ENCODE data around the gene TTBK2. TPM values are rescaled to one million over a fixed set of nuclear protein-coding genes. Genes with fewer than 3 reads are reported as not detected.

The TTBK2 gene
- total RNA-seq, 1 experiment from 2014 or later = 11.1 TPM

GRCh38 chr15:42879443-42879842 lies 41.1 kb downstream of the TTBK2 start:
- no peaks in the 10 kb centered on the region for H3K4me1 ChIP-seq
- H3K27ac ChIP-seq = no peak overlapping the region
- no peaks in the 10 kb centered on the region for H3K27me3 ChIP-seq
- H3K36me3 ChIP-seq = 0 out of 2 replicates have a peak, but pooled peaks cover 2% of the 10 kb centered on the region
- H3K9me3 ChIP-seq (replicated peaks) = peaks cover 4% of the 10 kb centered on the region; the same call in 1 of the 2 replicates
- no peak overlapping the region for H3K4me3 ChIP-seq
- DNase-seq = no peak

DNA sequence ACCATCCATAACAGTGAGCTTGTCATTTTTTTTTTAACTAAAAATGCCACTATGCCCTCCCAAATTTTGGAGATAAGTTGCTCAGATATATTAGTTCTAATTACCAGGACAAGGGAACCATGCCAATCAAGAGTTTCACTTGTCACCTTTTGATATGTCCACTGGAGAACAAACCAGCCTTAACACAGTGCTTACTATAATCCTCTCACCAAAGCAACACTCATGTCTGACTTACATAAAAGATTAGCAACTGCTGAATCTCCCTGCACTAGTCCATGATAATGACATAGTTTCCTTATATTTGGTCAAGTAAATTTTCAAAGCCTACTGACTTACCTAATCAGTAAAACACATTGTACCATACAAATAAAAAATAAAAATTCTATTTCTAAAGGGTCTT lies 44.4 kb downstream of the TTBK2 start:
- 0 out of 2 replicates have a peak, but pooled peaks cover 2% of the 10 kb centered on the region for H3K36me3 ChIP-seq
- H3K27me3 ChIP-seq = no peaks in the 10 kb centered on the region
- no peak overlapping the region for H3K4me3 ChIP-seq
- DNase-seq = no peak
- no peaks in the 10 kb centered on the region for H3K4me1 ChIP-seq
- H3K9me3 ChIP-seq (replicated peaks) = no peaks in the 10 kb centered on the region
- H3K27ac ChIP-seq = no peak overlapping the region

- Histone ChIP-seq H3K4me1 (0 out of 2 replicates have a peak, but pooled peaks cover 3% of the 10 kb centered on the region), H3K36me3 (no peaks in the 10 kb centered on the region), H3K27ac (no peak overlapping the region), H3K27me3 (no peaks in the 10 kb centered on the region), H3K9me3 (replicated peaks) (no peaks in the 10 kb centered on the region), H3K4me3 (no peak overlapping the region)
- DNase-seq = no peak
Observed at GRCh38 chr15:42868683-42869082, 51.9 kb downstream of the TTBK2 start.

DNA sequence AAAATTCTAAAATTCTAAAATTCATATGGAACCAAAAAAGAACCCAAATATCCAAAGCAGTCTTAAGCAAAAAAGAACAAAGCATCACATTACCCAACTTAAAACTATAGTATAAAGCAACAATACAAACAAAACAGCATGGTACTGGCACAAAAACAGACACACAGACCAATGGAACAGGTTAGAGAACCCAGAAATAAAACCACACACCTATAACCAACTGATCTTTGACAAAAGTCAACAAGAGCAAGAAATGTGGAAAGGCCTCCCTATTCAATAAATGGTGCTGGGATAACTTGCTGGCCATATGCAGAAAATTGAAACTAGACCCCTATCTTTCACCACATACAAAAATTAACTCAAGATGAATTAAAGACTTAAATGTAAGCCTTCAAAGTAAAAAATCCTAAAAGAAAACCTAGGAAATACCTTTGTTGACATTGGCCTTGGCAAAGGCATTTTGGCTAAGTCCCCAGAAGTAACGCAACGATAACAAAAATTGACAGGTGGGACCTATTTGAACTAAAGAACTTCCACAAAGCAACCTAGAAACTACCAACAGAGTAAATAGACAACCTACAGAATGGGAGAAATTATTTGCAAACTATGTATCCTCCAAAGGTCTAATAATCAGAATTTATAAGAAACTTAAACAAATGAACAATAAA lies 56.9 kb downstream of the TTBK2 start:
- DNase-seq = peak in 1 of 2 experiments; percentile 36
- H3K36me3 ChIP-seq = no peaks in the 10 kb centered on the region
- no peaks in the 10 kb centered on the region for H3K9me3 ChIP-seq (replicated peaks)
- no peak overlapping the region for H3K27ac ChIP-seq
- no peaks in the 10 kb centered on the region for H3K27me3 ChIP-seq
- H3K4me1 ChIP-seq = 0 out of 2 replicates have a peak, but pooled peaks cover 5% of the 10 kb centered on the region
- H3K4me3 ChIP-seq = no peak overlapping the region

DNA sequence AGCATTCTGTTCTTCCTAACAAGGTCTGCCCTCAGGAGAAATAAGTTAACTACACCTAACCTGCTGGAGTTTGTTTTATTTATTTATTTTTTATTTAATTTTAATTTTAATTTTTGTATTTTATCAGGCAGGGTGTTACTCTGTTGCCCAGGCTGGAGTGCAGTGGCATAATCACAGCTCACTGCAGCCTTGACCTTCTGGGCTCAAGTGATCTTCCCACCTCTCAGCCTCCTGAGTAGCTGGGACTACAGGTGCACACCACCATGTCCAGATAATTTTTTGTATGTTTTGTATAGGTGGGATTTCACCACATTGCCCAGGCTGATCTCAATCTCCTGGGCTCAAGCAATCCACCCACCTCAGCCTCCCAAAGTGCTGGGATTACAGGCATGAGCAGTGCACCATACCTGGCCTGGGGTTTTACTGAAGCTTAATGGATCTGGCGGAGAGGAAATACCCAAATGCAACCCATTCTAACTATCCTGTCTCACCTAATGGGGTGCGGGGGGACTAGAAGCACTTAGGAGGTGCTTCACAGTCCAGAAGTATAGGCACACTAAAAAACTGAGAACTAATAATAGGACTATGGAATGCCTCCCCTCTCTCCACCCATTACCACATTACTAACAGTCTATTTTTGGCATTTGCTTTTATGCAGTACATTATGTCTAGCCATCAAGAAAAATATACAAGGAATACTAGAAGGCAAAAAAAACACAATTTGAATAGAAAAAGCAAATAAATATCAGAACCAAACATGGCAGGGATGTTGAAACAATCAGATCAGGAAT lies 61.4 kb downstream of the TTBK2 start:
- no peak for DNase-seq
- H3K27ac ChIP-seq = no peak overlapping the region
- no peaks in the 10 kb centered on the region for H3K9me3 ChIP-seq (replicated peaks)
- H3K27me3 ChIP-seq = no peaks in the 10 kb centered on the region
- H3K4me1 ChIP-seq = 0 out of 2 replicates have a peak, but pooled peaks cover 5% of the 10 kb centered on the region
- peaks cover 3% of the 10 kb centered on the region; the same call in 1 of the 2 replicates for H3K36me3 ChIP-seq
- no peak overlapping the region for H3K4me3 ChIP-seq

- Histone ChIP-seq H3K9me3 (replicated peaks) (no peaks in the 10 kb centered on the region), H3K27me3 (no peaks in the 10 kb centered on the region), H3K4me1 (0 out of 2 replicates have a peak, but pooled peaks cover under 1% of the 10 kb centered on the region), H3K36me3 (peaks cover 3% of the 10 kb centered on the region; the same call in 1 of the 2 replicates), H3K4me3 (no peak overlapping the region), H3K27ac (no peak overlapping the region)
- no peak for DNase-seq
Observed at GRCh38 chr15:42858540-42858939, 62.0 kb downstream of the TTBK2 start.

GRCh38 chr15:42854576-42854975 lies 66.0 kb downstream of the TTBK2 start:
- no peak overlapping the region for H3K27ac ChIP-seq
- H3K27me3 ChIP-seq = no peaks in the 10 kb centered on the region
- H3K4me3 ChIP-seq = no peak overlapping the region
- DNase-seq = no peak
- H3K9me3 ChIP-seq (replicated peaks) = no peaks in the 10 kb centered on the region
- peaks cover 3% of the 10 kb centered on the region; the same call in 1 of the 2 replicates for H3K36me3 ChIP-seq
- no peaks in the 10 kb centered on the region for H3K4me1 ChIP-seq

DNA sequence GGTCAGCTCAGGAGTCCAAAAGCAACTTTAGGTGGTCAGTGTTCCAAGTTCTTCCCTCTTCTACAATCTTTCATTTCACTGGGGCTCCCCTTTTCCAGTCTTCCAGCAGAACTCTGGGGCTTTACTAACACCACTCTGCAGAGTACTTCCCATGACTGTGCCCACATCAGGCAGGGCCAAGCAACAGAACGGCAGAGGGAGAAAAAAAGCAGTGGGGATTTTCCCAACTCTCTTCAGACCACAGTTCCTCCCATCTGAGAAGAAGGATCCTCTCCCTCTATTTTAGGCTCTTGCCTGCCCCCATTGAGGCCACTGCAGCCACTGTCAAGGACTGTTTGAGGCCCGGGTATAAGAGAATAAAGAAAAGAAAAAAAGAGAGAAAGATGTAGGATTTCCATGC lies 70.7 kb downstream of the TTBK2 start:
- no peaks in the 10 kb centered on the region for H3K4me1 ChIP-seq

GRCh38 chr15:42848846-42849245 lies 71.7 kb downstream of the TTBK2 start:
- Histone ChIP-seq H3K9me3 (replicated peaks) (peaks cover 4% of the 10 kb centered on the region; the same call in 1 of the 2 replicates), H3K27me3 (no peaks in the 10 kb centered on the region), H3K4me1 (no peaks in the 10 kb centered on the region), H3K36me3 (no peaks in the 10 kb centered on the region), H3K27ac (no peak overlapping the region), H3K4me3 (no peak overlapping the region)
- DNase-seq = no peak

More for the DNA sequence above, 70.7 kb downstream of the TTBK2 start:
- Histone ChIP-seq H3K27me3 (no peaks in the 10 kb centered on the region), H3K9me3 (replicated peaks) (peaks cover 3% of the 10 kb centered on the region; the same call in 1 of the 2 replicates), H3K36me3 (no peaks in the 10 kb centered on the region), H3K27ac (no peak overlapping the region), H3K4me3 (no peak overlapping the region)
- no peak for DNase-seq

DNA sequence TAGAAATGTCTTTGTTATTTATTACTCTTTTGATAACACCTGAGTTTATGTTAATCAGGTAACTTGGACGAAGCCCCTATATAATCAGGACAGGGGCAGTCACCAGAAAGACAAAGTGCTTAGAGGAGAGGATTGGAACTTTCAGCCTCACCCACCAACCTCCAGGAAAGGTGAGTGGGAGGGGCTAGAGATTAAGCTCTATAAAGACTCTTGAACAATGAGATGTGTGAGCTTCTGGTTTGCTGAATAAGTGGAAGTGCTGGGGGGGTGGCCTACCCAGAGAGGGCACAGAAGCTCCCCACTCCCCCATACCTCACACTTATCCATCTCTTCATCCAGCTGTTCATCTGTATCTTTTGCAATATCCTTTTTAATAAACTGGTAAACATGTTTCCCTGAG lies 73.9 kb downstream of the TTBK2 start:
- Histone ChIP-seq H3K27ac (no peak overlapping the region), H3K36me3 (no peaks in the 10 kb centered on the region), H3K4me1 (no peaks in the 10 kb centered on the region), H3K27me3 (no peaks in the 10 kb centered on the region), H3K9me3 (replicated peaks) (peaks cover 4% of the 10 kb centered on the region; the same call in 1 of the 2 replicates), H3K4me3 (no peak overlapping the region)
- no peak for DNase-seq

- Histone ChIP-seq H3K4me1 (no peaks in the 10 kb centered on the region), H3K27ac (no peak overlapping the region), H3K4me3 (no peak overlapping the region), H3K27me3 (no peaks in the 10 kb centered on the region), H3K9me3 (replicated peaks) (peaks cover 4% of the 10 kb centered on the region; the same call in 1 of the 2 replicates), H3K36me3 (no peaks in the 10 kb centered on the region)
- no peak for DNase-seq
Observed at GRCh38 chr15:42845581-42845980, 75.0 kb downstream of the TTBK2 start.

- no peak overlapping the region for H3K4me3 ChIP-seq
- H3K9me3 ChIP-seq (replicated peaks) = peaks cover 4% of the 10 kb centered on the region; the same call in 1 of the 2 replicates
- no peak overlapping the region for H3K27ac ChIP-seq
- no peak for DNase-seq
- no peaks in the 10 kb centered on the region; the same call in 1 of the 2 replicates for H3K36me3 ChIP-seq
- no peaks in the 10 kb centered on the region for H3K4me1 ChIP-seq
- H3K27me3 ChIP-seq = no peaks in the 10 kb centered on the region
Observed at GRCh38 chr15:42843699-42844098, 76.9 kb downstream of the TTBK2 start.

DNA sequence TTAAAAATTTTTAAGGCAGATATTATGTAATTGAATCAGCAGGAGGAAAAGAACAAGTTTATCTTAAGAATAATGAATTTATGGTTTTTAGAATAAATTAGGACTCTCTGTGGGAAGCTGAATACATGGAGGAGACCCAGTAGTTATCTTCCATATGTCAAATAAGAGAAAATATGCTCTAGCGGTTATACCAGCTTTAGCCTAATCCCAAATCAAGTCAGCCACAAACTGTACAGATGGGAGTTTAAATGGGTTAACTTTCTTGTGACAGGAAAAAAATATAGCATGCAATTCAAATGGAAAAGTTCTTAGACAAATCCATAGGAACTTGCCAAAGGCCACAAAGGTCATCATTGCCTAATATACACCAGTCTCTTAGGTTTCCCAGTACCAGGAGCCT lies 84.3 kb downstream of the TTBK2 start:
- no peaks in the 10 kb centered on the region; the same call in 1 of the 2 replicates for H3K36me3 ChIP-seq
- H3K4me1 ChIP-seq = no peaks in the 10 kb centered on the region
- H3K4me3 ChIP-seq = no peak overlapping the region
- H3K27me3 ChIP-seq = no peaks in the 10 kb centered on the region
- H3K27ac ChIP-seq = no peak overlapping the region
- no peak for DNase-seq
- H3K9me3 ChIP-seq (replicated peaks) = no peaks in the 10 kb centered on the region

DNA sequence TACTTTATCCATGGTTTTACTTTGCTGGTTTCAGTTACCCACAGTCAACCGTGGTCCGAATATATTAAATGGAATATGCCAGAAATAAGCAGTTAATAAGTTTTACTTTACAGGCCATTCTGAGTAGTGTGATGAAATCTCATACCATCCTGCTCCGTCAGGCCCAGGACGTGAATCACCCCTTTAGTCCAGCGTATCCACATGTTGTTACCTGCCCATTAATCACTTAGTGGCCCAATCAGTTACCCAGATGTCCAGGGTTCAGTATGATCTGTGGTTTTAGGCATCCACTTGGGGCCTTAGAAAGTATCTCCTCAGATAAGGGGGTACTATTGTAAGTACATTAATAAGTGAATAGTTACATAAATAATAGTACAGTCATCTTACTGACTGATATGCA lies 88.0 kb downstream of the TTBK2 start:
- Histone ChIP-seq H3K27me3 (no peaks in the 10 kb centered on the region), H3K9me3 (replicated peaks) (no peaks in the 10 kb centered on the region)
- no peak for DNase-seq

DNA sequence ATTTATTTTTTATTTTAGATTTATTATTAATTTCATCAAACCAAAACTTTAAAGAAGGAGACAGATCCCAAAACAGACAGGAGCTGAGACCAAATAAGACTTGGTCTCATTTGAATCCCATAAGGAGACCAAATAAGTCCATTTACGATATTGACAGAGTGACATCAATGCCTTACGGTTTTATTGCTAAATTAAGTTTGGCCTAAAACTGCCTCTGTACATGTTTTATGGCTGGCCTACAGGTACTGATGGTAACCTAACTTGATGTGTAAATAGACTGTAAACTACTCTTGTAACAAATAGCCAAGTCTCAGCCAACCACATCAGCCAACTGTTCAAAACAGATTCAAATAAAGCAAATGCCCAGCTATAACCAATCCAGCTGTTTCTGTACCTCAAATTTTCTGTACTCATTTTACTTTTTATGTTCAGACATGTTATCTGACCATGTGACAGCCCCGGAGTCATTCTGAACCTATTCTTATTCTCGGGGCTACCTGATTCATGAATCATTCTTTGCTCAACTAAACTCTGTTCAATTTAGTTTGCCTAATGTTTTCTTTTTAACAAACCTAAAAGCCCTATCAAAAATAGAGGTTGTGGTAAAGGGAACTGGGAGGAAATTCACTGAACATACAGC lies 94.2 kb downstream of the TTBK2 start:
- Histone ChIP-seq H3K9me3 (replicated peaks) (no peaks in the 10 kb centered on the region), H3K4me3 (no peak overlapping the region), H3K36me3 (no peaks in the 10 kb centered on the region), H3K27ac (peak overlapping the region; percentile 53), H3K4me1 (peaks cover 12% of the 10 kb centered on the region), H3K27me3 (no peaks in the 10 kb centered on the region)
- peak in 1 of 2 experiments; percentile 38 for DNase-seq

More for the DNA sequence above, 88.0 kb downstream of the TTBK2 start:
- H3K4me3 ChIP-seq = no peak overlapping the region
- H3K27ac ChIP-seq = no peak overlapping the region
- H3K4me1 ChIP-seq = no peaks in the 10 kb centered on the region
- H3K36me3 ChIP-seq = no peaks in the 10 kb centered on the region
